Stimulated activated CD8-positive, alpha-beta memory T cell treated with anti-CD3 and anti-CD28 coated beads, Interleukin-7, amount 100 ng/mL, for 48 hours (primary cell): ENCODE measurements around the gene SLC30A1.

Experiments
- DNase-seq, 2 donors: peaks; one replicate each; pipeline ENCODE4 v3.0.0-alpha.2; 2020; ENCODE audit warnings: low read depth in 1 of 2; ENCODE audit errors: extremely low read depth in 1 of 2

Gene SLC30A1

GRCh38 chr1:211526101-211526500 lies 52.9 kb downstream of the SLC30A1 start:
- no peak for DNase-seq

- no peak for DNase-seq
Measured at GRCh38 chr1:211525101-211525676, 53.8 kb downstream of the SLC30A1 start.

GRCh38 chr1:211524521-211524920 lies 54.4 kb downstream of the SLC30A1 start:
- DNase-seq = no peak

GRCh38 chr1:211522804-211523203 lies 56.2 kb downstream of the SLC30A1 start:
- DNase-seq = no peak
